H1 (cell line): ENCODE data around the gene KCTD21. TPM values are rescaled to one million over a fixed set of nuclear protein-coding genes. Genes with fewer than 3 reads are reported as not detected.

ENCODE experiments used
- CTCF ChIA-PET: fragments of 300-600 bp; sonication (Branson Sonifier 250); formaldehyde crosslinking; loops from one replicate; lab custom pipeline; 2021; ENCODE audit not compliant: partially characterized antibody; lab: Charles Lee
- POLR2A ChIA-PET: fragments of 300-600 bp; sonication (Branson Sonifier 250); formaldehyde crosslinking; loops from one replicate; lab custom pipeline; 2021; ENCODE audit warnings: inconsistent platforms; ENCODE audit not compliant: partially characterized antibody; lab: Charles Lee
- DNase-seq, 2 experiments: peaks; one replicate each; pipeline versions ENCODE4 v3.0.0 to v3.0.0-alpha.2; 2010 to 2022; ENCODE audit warnings: low spot score in 2 of 2, low read depth in 1 of 2, mixed read lengths in 1 of 2
- FAIRE-seq: peaks from 2 replicates; lab custom pipeline; 2011; peaks lifted over from hg19 to GRCh38; lab: Jason Lieb, UNC
- H2AFZ ChIP-seq: 2 replicates; pipeline ENCODE4 v1.8.1; 2012; ENCODE audit warnings: low read length, inconsistent platforms
- H2AK5ac ChIP-seq: 2 replicates; pipeline ENCODE4 v1.6.1; 2013; ENCODE audit warnings: low read depth, low read length
- H2BK120ac ChIP-seq: replicated peaks from 2 replicates; pipeline ENCODE3; 2013; ENCODE audit warnings: low read depth, low read length, inconsistent platforms
- H2BK12ac ChIP-seq: 2 replicates; pipeline ENCODE4 v1.6.1; 2013; ENCODE audit warnings: low read depth, low read length
- H2BK15ac ChIP-seq: 2 replicates; pipeline ENCODE4 v1.6.1; 2013; ENCODE audit warnings: low read length
- H2BK20ac ChIP-seq: 2 replicates; pipeline ENCODE4 v1.6.1; 2013; ENCODE audit warnings: low read length
- H2BK5ac ChIP-seq: 2 replicates; pipeline ENCODE4 v1.6.1; 2013; ENCODE audit warnings: low read depth, low read length
- H3K14ac ChIP-seq: 2 replicates; pipeline ENCODE4 v1.6.1; 2013; ENCODE audit warnings: inconsistent platforms; ENCODE audit not compliant: insufficient read length
- H3K18ac ChIP-seq: 2 replicates; pipeline ENCODE4 v1.6.1; 2013; ENCODE audit warnings: low read length; ENCODE audit errors: extremely low read depth
- H3K23ac ChIP-seq: 2 replicates; pipeline ENCODE4 v1.6.1; 2013; ENCODE audit warnings: inconsistent platforms; ENCODE audit not compliant: insufficient read length
- H3K23me2 ChIP-seq: 2 replicates; pipeline ENCODE4 v1.6.1; 2013; ENCODE audit warnings: low read depth, low read length
- H3K27ac ChIP-seq: 2 replicates; pipeline ENCODE4 v1.6.1; 2011; ENCODE audit warnings: low read depth, low read length, inconsistent platforms
- H3K27me3 ChIP-seq, 4 experiments: replicated peaks in 1 of 4; 1 replicate in 1 of 4; 2 replicates in 3 of 4; pipeline versions ENCODE4 v1.6.1 to v1.8.1; 2011 to 2013; ENCODE audit warnings: low read length in 3 of 4, mild to moderate bottlenecking in 3 of 4, inconsistent platforms in 2 of 4, mixed read lengths in 2 of 4, moderate library complexity in 1 of 4; ENCODE audit not compliant: control insufficient read depth in 3 of 4, insufficient read depth in 3 of 4; ENCODE audit errors: extremely low read depth in 1 of 4
- H3K36me3 ChIP-seq, 4 experiments: 2 replicates each; pipeline versions ENCODE4 v1.6.1 to v1.8.1; 2011 to 2013; ENCODE audit warnings: mild to moderate bottlenecking in 4 of 4, low read length in 3 of 4, moderate library complexity in 2 of 4, control low read depth in 1 of 4, inconsistent platforms in 1 of 4; ENCODE audit not compliant: insufficient read depth in 4 of 4, control insufficient read depth in 2 of 4
- H3K4ac ChIP-seq: replicated peaks from 2 replicates; pipeline ENCODE3; 2013; ENCODE audit warnings: low read length, low read depth, mixed read lengths, inconsistent platforms; ENCODE audit not compliant: insufficient read length
- H3K4me1 ChIP-seq, 4 experiments: replicated peaks in 1 of 4; 1 replicate in 1 of 4; 2 replicates in 3 of 4; pipeline versions ENCODE4 v1.6.1 to v1.8.1; 2011 to 2013; ENCODE audit warnings: low read length in 3 of 4, inconsistent platforms in 2 of 4, mixed read lengths in 1 of 4; ENCODE audit not compliant: insufficient read depth in 4 of 4, control insufficient read depth in 3 of 4
- H3K4me2 ChIP-seq, 2 experiments: 2 replicates each; pipeline versions ENCODE4 v1.6.1 to v1.8.1; 2011 to 2013; ENCODE audit warnings: low read depth in 2 of 2, low read length in 2 of 2, control low read depth in 1 of 2, inconsistent platforms in 1 of 2, mild to moderate bottlenecking in 1 of 2; ENCODE audit not compliant: insufficient read depth in 1 of 2
- H3K4me3 ChIP-seq, 4 experiments: fragments of 200-600, 300-600 bp in 1 of 4; sonication (generic), shearing (Covaris generic), sonication (Bioruptor Twin) in 1 of 4; 2 replicates each; pipeline versions ENCODE4 v1.5.1 to v1.8.1; 2011 to 2016; ENCODE audit warnings: low read length in 4 of 4, low read depth in 3 of 4, control low read depth in 2 of 4, inconsistent platforms in 2 of 4, mild to moderate bottlenecking in 2 of 4, mixed read lengths in 1 of 4, moderate library complexity in 1 of 4; ENCODE audit not compliant: insufficient read depth in 2 of 4; ENCODE audit errors: extremely low read depth in 1 of 4
- H3K56ac ChIP-seq: replicated peaks from 2 replicates; pipeline ENCODE3; 2013; ENCODE audit warnings: low read depth, mild to moderate bottlenecking, mixed read lengths, low read length, inconsistent platforms; ENCODE audit not compliant: insufficient read length
- H3K79me1 ChIP-seq: 2 replicates; pipeline ENCODE4 v1.6.1; 2013; ENCODE audit warnings: low read depth, low read length, control low read depth
- H3K79me2 ChIP-seq, 2 experiments: 2 replicates each; pipeline versions ENCODE4 v1.6.1 to v1.8.1; 2012 to 2013; ENCODE audit warnings: low read length in 2 of 2, mild to moderate bottlenecking in 2 of 2, inconsistent platforms in 1 of 2; ENCODE audit not compliant: insufficient read depth in 2 of 2, control insufficient read depth in 1 of 2
- H3K9ac ChIP-seq, 4 experiments: replicated peaks in 1 of 4; 1 replicate in 1 of 4; 2 replicates in 3 of 4; pipeline versions ENCODE4 v1.6.1 to v1.8.1; 2011 to 2013; ENCODE audit warnings: low read depth in 3 of 4, low read length in 3 of 4, control low read depth in 2 of 4, mild to moderate bottlenecking in 2 of 4, moderate library complexity in 2 of 4, inconsistent platforms in 1 of 4; ENCODE audit errors: extremely low read depth in 1 of 4
- H3K9me3 ChIP-seq, 2 experiments: 2 replicates each; pipeline versions ENCODE4 v1.6.1 to v1.8.1; 2012 to 2013; ENCODE audit warnings: mild to moderate bottlenecking in 2 of 2, moderate library complexity in 2 of 2, control low read depth in 1 of 2, inconsistent platforms in 1 of 2, low read depth in 1 of 2, low read length in 1 of 2, mixed read lengths in 1 of 2; ENCODE audit not compliant: insufficient read depth in 2 of 2
- H4K20me1 ChIP-seq, 2 experiments: replicated peaks in 1 of 2; 2 replicates each; pipeline versions ENCODE3 to v1.8.1; 2011 to 2013; ENCODE audit warnings: inconsistent platforms in 2 of 2, low read length in 2 of 2, mild to moderate bottlenecking in 1 of 2; ENCODE audit not compliant: insufficient read depth in 2 of 2, control insufficient read depth in 1 of 2
- H4K5ac ChIP-seq: 2 replicates; pipeline ENCODE4 v1.6.1; 2013; ENCODE audit warnings: low read length, low read depth, mixed read lengths, inconsistent platforms; ENCODE audit not compliant: insufficient read length
- H4K8ac ChIP-seq: 2 replicates; pipeline ENCODE4 v1.8.0; 2013; ENCODE audit warnings: mild to moderate bottlenecking, moderate library complexity, low read length, inconsistent platforms; ENCODE audit not compliant: insufficient read depth; ENCODE audit errors: extremely low read depth
- H4K91ac ChIP-seq: replicated peaks from 2 replicates; pipeline ENCODE3; 2013; ENCODE audit warnings: low read length, mixed read lengths, inconsistent platforms; ENCODE audit not compliant: insufficient read length
- POLR2A ChIP-seq, 2 experiments: IDR thresholded peaks; 1 replicate in 1 of 2; 2 replicates in 1 of 2; pipeline ENCODE4 v1.6.1; 2011; ENCODE audit warnings: low read depth in 2 of 2, low read length in 2 of 2, mild to moderate bottlenecking in 2 of 2; ENCODE audit errors: control extremely low read depth in 1 of 2
- WGBS, 2 experiments: shearing (Covaris generic) in 1 of 2; methylation state at CpG; one replicate each; pipeline versions ENCODE4 v1.1.6 to v1.1.7; 2013 to 2015; ENCODE audit warnings: low lambda C conversion rate in 2 of 2, mixed read lengths in 2 of 2, inconsistent platforms in 1 of 2, low coverage in 1 of 2, missing lambda C conversion rate in 1 of 2; ENCODE audit not compliant: insufficient replicate concordance in 2 of 2, insufficient coverage in 1 of 2, insufficient read length in 1 of 2; ENCODE audit errors: extremely low coverage in 1 of 2, missing lambda C conversion rate in 1 of 2; 5-methylcytosine and 5-hydroxymethylcytosine counted together
- polyA plus RNA-seq, 7 experiments: library from polyadenylated mRNA; depleted of rRNA in 3 of 7; stranded (reverse) in 5 of 7; unstranded in 2 of 7; fragments of >200 nt in 5 of 7; fragments of 200-250 nt in 2 of 7; gene quantifications; 1 replicate in 5 of 7; 2 replicates in 1 of 7; 4 replicates in 1 of 7; pipeline versions ENCODE4 v1.2.1 to v1.2.3, GENCODE V29; 2011 to 2013; ENCODE audit warnings: missing spikeins in 2 of 7, mixed read lengths in 2 of 7
- total RNA-seq: library from RNA; stranded (reverse); fragmentation: NEBNext Ultra II Directional; extraction: Animal tissue kit (Norgen Biotek cat#: 25700); gene quantifications from 2 replicates; pipeline ENCODE4 v1.2.1, GENCODE V29; 2021
- TF ChIP-seq, protein P1 (sequence below): IDR thresholded peaks from 2 replicates; pipeline ENCODE4 v1.6.1; 2012; ENCODE audit warnings: inconsistent platforms

The KCTD21 gene
- total and polyA plus RNA-seq, 2 of the 8 experiments (the other 6 are each of a cell fraction or from before 2014, with no cell fraction given) = 3.2 to 4.1 TPM

DNA sequence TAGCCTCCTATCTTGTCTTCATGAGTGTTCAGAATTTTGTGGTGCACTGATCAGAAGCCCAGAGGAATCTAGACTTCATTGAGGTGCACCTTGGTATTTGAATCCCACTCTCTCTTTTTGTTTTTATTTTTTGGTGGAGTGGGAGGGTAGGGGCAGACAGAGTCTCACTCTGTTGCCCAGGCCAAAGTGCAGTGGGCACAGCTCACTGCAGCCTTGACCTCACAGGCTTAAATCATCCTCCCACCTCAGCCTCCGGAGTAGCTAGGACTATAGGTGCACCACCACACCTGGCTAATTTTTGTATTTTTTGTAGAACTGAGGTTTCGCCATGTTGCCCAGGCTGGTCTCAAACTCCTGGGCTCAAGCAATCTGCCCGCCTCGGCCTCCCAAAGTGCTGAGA, 38.1 kb downstream of the KCTD21 start:
- DNase-seq = no peak
- Histone ChIP-seq H3K4me3 (no peak overlapping the region), H3K9ac (no peak overlapping the region), H3K23me2 (no peaks in the 10 kb centered on the region), H3K56ac (no peak overlapping the region), H4K91ac (no peak overlapping the region), H2BK20ac (no peak overlapping the region), H2AK5ac (no peak overlapping the region), H4K8ac (no peak overlapping the region), H3K36me3 (no peaks in the 10 kb centered on the region), H3K27ac (no peak overlapping the region), H2BK12ac (no peak overlapping the region), H4K20me1 (no peaks in the 10 kb centered on the region), H3K23ac (no peak overlapping the region), H3K18ac (no peak overlapping the region), H3K9me3 (no peaks in the 10 kb centered on the region), H2BK5ac (no peak overlapping the region), H2AFZ (no peak overlapping the region), H2BK15ac (no peak overlapping the region), H3K4me2 (no peak overlapping the region), H3K79me1 (no peaks in the 10 kb centered on the region), H3K79me2 (no peaks in the 10 kb centered on the region), H4K5ac (no peak overlapping the region), H3K4me1 (peaks cover 0 to 6% (median 0%) of the 10 kb centered on the region in 4 experiments; a peak in 2 of 7 replicates), H3K4ac (no peak overlapping the region), H3K27me3 (no peaks in the 10 kb centered on the region), H2BK120ac (no peak overlapping the region), H3K14ac (no peak overlapping the region)
- ChIA-PET POLR2A (interaction anchor here (1.1 kb wide), 1 partner anchor 11 kb away, joined by 4 read pairs; the partner anchor contains the start of gene ALG8), CTCF (interaction anchor here (0.6 to 1.2 kb wide), 2 partner anchors 253 to 414 kb away, joined by 3 to 5 read pairs; no protein-coding TSS in a partner anchor)
- WGBS, 2 experiments = 94% methylated on average over 4 of the region's 4 CpGs; no CpG with 5 or more reads in 1 of the 2 experiments
- no peak for FAIRE-seq
- TF ChIP-seq POLR2A (IDR thresholded peaks at IDR 0.05; ENCODE audit: control extremely low read depth in 1 of 2, low read depth in 2 of 2, low read length in 2 of 2) = no peak
- TF ChIP-seq, protein P1, sequence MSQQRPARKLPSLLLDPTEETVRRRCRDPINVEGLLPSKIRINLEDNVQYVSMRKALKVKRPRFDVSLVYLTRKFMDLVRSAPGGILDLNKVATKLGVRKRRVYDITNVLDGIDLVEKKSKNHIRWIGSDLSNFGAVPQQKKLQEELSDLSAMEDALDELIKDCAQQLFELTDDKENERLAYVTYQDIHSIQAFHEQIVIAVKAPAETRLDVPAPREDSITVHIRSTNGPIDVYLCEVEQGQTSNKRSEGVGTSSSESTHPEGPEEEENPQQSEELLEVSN = no peak
